Ramos (cell line): ENCODE results near the gene P3H1.
"Not testable (repeated sequence)": the region's sequence is repeated elsewhere in the genome, so short reads cannot be mapped to it uniquely, and the experiment has no call there.

Experiments used
- in situ Hi-C: fragments of 300-500 bp; cut with MboI; formaldehyde crosslinking; loops from one replicate; pipeline ENCODE4 v1.14.3; 2022; ENCODE audit warnings: low sequenced_read_pairs; ENCODE audit not compliant: unreplicated experiment

P3H1 gene

GRCh38 chr1:42735056-42735455 is 31.8 kb downstream of the P3H1 start:
- in situ Hi-C loops = loop anchor here (10.0 to 25.0 kb wide), 2 partner anchors 148 to 390 kb away; no protein-coding TSS in a partner anchor

- in situ Hi-C loops = loop anchor here (10.0 to 25.0 kb wide), 2 partner anchors 147 to 390 kb away; no protein-coding TSS in a partner anchor
Observed at GRCh38 chr1:42734201-42735035, 32.4 kb downstream of the P3H1 start.

DNA sequence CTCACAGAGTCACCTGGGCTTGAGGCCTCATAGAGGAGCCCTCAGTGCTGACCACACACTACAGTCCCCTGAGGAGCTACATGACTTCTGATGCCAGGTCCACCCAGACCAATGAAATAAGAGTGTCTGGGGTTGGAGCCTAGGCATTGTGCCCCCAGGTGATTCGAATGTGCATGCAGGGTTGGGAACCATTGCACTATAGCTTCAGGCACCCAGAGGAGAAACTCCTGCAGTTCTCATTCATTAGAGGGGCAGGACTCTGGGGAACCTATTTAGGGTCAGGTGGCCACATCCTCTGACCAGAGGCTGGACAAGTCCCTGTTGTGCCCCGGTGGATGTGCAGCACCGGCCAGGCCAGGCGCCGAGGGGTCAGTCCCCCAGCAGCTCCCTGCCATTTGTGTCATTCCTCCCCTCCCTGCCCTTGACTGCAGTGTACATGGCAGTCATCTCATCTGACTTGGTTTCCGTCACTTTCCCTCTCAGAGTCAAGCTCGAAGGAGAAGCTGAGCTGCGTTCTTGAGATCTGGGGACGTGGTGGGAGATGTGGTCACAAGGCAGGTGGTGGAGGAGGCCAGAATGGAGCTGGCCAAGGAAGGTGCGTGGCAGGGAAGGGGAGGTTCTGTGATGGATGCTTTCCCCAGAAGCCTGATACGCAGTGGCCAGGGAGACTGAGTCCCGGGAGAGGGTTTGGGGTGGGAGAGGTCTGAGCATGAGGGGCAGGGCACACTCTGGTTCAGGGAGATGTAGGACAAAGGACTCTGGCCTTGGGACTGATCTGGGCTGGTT is 33.2 kb downstream of the P3H1 start:
- in situ Hi-C loops = loop anchor here (10.0 to 25.0 kb wide), 2 partner anchors 146 to 389 kb away; no protein-coding TSS in a partner anchor

DNA sequence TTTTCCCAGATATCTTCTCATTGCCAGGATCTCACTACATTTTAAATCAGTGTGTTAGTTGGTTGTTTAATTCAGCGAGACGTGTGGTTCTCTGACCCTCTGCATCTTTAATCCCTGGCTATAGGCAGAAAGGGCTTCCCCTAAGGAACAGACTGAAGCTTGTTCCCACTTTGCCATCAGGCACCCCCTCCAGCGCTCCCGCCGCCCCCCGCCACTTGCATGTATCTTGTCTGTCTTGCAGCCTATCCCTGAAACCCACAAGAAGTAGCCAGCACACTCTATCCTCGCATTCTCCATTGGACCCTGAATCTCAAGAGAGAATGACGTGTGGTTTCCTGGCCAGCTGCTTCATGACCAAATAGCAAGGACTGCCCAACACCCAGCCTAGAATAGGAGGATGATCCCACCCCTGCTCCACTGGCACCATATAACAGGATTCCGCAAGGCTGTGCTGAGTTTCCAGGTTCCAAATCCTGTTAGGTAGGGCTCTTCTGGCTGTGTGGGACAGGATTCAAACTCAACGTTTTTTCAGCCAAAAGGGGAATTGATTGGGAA is 34.6 kb downstream of the P3H1 start:
- in situ Hi-C loops = loop anchor here (10.0 to 25.0 kb wide), 2 partner anchors 145 to 387 kb away; no protein-coding TSS in a partner anchor

DNA sequence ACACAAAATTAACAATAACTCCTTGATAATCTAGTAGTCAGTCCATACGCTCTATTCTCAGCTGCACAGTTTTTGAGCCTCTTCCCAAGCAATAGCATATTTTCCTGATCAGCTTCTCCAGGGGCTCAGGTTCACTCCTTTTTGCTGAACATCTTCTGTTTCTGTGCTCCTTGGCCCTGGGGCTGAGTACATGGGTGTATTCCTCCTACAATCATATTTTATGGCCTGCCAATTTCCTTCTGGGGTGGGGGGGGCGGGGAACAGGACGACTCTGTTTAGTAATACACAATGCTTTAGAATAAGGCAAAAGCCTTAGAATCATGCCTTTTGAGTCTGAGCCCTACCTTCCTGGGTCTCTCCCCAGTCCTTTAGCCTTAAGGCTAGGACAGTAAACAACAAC is 35.2 kb downstream of the P3H1 start:
- in situ Hi-C loops = loop anchor here (10.0 to 25.0 kb wide), 2 partner anchors 144 to 387 kb away; no protein-coding TSS in a partner anchor

- in situ Hi-C loops = loop anchor here (10.0 to 25.0 kb wide), 2 partner anchors 144 to 386 kb away; no protein-coding TSS in a partner anchor
Observed at GRCh38 chr1:42730988-42731387, 35.8 kb downstream of the P3H1 start.

DNA sequence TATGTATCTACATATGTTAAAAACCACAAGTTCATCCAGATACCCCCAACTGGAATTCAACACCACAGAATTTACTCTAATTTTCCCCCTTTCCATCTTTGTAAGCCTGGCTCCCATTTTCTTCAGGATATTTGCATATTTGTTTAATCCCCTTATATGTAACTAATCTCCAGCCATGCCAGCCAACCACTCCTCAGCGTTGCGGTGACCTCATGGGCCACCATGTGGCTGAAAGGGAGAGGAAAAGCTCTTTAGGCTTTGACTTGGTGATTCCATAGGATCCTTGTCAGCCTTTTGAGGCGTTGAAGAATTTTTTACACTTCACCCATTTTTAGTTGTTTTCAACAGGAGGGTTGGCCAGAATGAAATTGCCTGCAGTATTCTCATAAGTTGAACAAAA is 36.8 kb downstream of the P3H1 start:
- in situ Hi-C loops = loop anchor here (10.0 to 25.0 kb wide), 2 partner anchors 143 to 385 kb away; no protein-coding TSS in a partner anchor

- in situ Hi-C loops = loop anchor here (25.0 kb wide), 1 partner anchor 139 kb away; no protein-coding TSS in a partner anchor
Observed at GRCh38 chr1:42725820-42726219, 41.0 kb downstream of the P3H1 start.

GRCh38 chr1:42723511-42723910 is 43.3 kb downstream of the P3H1 start:
- in situ Hi-C loops = no loop called here

DNA sequence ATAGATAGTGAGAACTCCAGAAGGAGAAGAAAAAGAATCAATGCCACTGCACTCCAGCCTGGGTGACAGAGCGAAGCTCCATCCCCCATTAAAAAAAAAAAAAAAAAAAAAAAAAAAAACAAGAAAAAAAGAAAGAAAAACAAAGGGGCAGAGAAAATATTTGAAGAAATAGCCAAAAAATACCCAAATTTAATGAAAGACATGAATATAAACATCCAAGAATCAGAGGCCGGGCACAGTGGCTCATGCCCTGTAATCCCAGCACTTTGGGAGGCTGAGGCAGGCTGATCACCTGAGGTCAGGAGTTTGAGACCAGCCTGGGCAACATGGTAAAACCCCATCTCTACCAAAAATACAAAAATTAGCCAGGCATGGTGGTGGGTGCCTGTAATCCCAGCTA is 44.4 kb downstream of the P3H1 start:
- in situ Hi-C loops = not testable (repeated sequence)

GRCh38 chr1:42721926-42722325 is 44.9 kb downstream of the P3H1 start:
- in situ Hi-C loops = no loop called here

DNA sequence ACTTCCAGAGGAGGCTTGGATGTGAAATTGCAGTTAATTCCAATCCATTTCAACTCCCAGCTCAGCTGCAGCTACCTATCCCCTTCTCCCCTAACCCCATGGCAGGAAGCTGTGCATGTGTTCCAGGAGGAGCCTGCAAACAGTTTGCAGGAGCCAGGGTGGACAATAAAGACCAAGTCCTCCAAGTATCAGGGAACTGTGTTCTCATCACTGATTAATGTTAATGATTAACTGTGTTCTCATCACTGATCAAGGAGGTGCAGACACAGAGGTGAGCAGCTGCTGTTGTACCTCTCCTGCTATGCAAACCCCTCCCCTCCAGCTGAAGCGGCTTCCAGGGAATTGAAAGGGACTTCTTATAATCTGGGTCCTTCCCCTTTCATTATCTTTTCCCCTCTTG is 46.0 kb downstream of the P3H1 start:
- in situ Hi-C loops = no loop called here

DNA sequence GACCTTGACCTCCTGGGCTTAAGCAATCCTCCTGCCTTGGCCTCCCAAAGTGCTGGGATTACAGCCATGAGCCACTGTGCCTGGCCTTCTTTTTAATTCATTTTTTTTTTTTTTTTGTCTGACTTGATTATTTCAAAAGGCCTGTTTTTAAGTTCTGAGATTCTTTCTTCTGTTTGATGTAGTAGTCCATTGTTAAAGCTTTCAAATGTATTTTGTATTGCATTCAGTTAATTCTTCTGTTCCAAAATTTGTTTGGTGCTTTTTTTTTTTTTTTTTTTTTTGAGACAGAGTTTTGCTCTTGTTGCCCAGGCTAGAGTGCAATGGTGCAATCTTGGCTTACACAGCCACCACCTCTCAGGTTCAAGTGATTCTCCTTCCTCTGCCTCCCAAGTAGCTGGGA is 52.4 kb downstream of the P3H1 start:
- in situ Hi-C loops = not testable (repeated sequence)

DNA sequence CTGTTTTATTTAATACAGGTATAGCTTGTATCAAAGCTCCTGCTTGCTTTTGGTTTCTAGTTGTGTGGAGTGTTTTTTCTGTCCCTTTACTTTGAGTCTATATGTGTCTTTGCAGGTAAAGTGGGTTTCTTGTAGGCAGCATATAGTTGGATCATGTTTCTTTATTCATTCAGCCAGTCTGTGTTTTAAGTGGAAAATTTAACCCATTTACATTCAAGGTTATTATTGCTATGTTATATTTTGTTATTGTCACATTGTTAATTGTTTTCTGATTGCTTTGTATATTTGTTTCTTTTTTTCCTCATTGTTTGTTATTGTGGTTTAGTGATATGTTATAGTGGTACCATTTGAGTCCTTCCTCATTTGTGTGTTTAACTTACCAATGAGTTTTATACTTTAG is 53.5 kb downstream of the P3H1 start:
- in situ Hi-C loops = no loop called here

GRCh38 chr1:42712808-42713207 is 54.0 kb downstream of the P3H1 start:
- in situ Hi-C loops = not testable (repeated sequence)

DNA sequence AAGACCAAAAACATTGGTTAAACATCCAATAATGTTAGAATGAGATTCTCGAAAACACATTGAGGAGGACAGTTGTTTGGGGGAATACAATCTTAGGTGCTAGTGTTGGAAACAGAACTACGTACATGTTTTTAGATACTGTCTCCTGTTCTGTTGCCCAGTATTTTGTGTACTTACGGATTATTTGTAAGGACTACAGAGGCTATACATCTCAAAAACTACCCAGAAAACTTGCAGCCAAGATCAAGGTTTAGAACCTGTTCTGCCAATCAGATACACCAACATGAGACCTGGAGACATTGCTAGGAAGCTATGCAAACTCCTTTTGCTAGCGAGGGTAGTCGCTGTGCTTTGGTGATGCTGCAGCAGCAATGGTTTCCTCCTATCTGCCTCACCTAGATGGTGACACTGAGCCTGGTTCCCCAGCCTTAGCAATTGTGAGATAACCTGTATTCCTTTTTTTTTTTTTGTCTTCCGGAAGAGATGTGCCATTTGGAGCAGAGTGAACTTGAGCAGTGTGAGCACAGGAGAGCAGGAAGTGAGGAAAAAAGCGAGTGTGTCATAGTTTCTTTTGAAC is 62.9 kb downstream of the P3H1 start:
- in situ Hi-C loops = no loop called here

GRCh38 chr1:42700006-42700405 is 66.8 kb downstream of the P3H1 start:
- in situ Hi-C loops = no loop called here

DNA sequence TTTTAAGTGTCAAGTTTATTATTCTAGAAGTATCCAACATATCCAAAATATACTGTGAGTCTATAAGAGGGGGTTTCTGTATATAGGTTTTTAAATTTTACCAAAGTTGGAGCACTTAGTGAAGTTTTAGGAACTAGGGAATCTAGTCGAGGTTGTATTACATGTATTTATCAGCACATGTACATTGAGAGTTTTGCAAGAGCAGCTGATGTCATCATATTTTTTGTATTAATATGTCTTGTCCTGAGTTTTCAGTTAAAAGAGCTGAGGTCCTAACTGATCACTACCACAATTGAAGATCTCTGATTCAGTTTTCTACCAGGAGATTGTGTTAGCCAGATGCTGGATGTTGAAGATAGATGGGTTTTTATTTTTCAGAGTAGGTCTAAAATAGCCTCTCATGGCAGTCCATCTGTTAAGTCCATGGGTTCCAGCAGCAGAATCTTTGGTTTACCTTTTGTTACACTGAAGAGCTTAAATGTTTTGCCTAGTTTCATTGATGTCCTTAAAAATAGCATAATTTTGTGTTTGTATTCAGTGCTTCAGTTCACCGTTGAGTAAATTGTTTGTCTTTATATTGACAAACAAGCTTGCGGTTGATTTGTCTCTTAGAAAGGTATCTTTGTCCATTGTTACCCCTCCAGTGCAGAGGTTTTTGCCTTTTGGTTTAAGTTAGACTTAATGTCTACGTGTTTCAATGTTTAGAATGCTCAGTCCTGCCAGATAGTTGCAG is 68.6 kb downstream of the P3H1 start:
- in situ Hi-C loops = no loop called here
